22Rv1 (cell line): ENCODE measurements around the gene SDK2.

Source experiments
- CTCF ChIP-seq: fragments of 450-650 bp; IDR thresholded peaks from 2 replicates; pipeline ENCODE4 v1.5.1; 2017; ENCODE audit warnings: mild to moderate bottlenecking
- ZFX ChIP-seq: fragments of 450-650 bp; IDR thresholded peaks from 2 replicates; pipeline ENCODE4 v1.6.1; 2017; ENCODE audit warnings: antibody characterized with exemption, borderline replicate concordance

GRCh38 chr17:73614256-73614655, 30.0 kb downstream of the SDK2 start:
- TF ChIP-seq CTCF: no peak
- TF ChIP-seq ZFX: no peak
